ENCODE results near the gene RFPL4AL1. TPM values are rescaled to one million over a fixed set of nuclear protein-coding genes. Genes with fewer than 3 reads are reported as not detected.
A peak's percentile ranks its signal among the peaks of the same experiment; 100 is the strongest.

RFPL4AL1 gene
- total and polyA plus RNA-seq, 2 of the 8 experiments (the other 6 are each of a cell fraction or from before 2014, with no cell fraction given): not detected

- Histone ChIP-seq H3K9ac (replicated peaks in 1 of 4; ENCODE audit: extremely low read depth in 1 of 4, low read depth in 3 of 4, low read length in 3 of 4) (no peak overlapping the region), H3K4ac (replicated peaks; ENCODE audit: insufficient read length, low read depth, low read length) (no peak overlapping the region), H4K20me1 (replicated peaks in 1 of 2; ENCODE audit: control insufficient read depth in 1 of 2, insufficient read depth in 2 of 2, low read length in 2 of 2) (no peaks in the 10 kb centered on the region), H2BK15ac (ENCODE audit: low read length) (no peak overlapping the region), H3K18ac (ENCODE audit: extremely low read depth, low read length) (no peak overlapping the region), H3K14ac (ENCODE audit: insufficient read length) (no peak overlapping the region), H2BK120ac (replicated peaks; ENCODE audit: low read depth, low read length) (no peak overlapping the region), H3K4me2 (ENCODE audit: insufficient read depth in 1 of 2, low read depth in 2 of 2, low read length in 2 of 2) (no peak overlapping the region), H4K8ac (ENCODE audit: extremely low read depth, insufficient read depth, low read length) (no peak overlapping the region), H3K79me2 (ENCODE audit: control insufficient read depth in 1 of 2, insufficient read depth in 2 of 2, low read length in 2 of 2) (no peaks in the 10 kb centered on the region), H3K23ac (ENCODE audit: insufficient read length) (no peak overlapping the region), H4K5ac (ENCODE audit: insufficient read length, low read depth, low read length) (no peak overlapping the region), H2BK12ac (ENCODE audit: low read depth, low read length) (no peak overlapping the region), H2BK20ac (ENCODE audit: low read length) (no peak overlapping the region), H3K79me1 (ENCODE audit: low read depth, low read length) (no peaks in the 10 kb centered on the region), H3K4me3 (ENCODE audit: extremely low read depth in 1 of 4, insufficient read depth in 2 of 4, low read depth in 3 of 4, low read length in 4 of 4) (no peak overlapping the region), H2AFZ (ENCODE audit: low read length) (no peak overlapping the region), H3K27ac (ENCODE audit: low read depth, low read length) (no peak overlapping the region), H2BK5ac (ENCODE audit: low read depth, low read length) (no peak overlapping the region), H4K91ac (replicated peaks; ENCODE audit: insufficient read length, low read length) (no peak overlapping the region), H3K27me3 (replicated peaks in 1 of 4; ENCODE audit: control insufficient read depth in 3 of 4, extremely low read depth in 1 of 4, insufficient read depth in 3 of 4, low read length in 3 of 4) (no peaks in the 10 kb centered on the region), H3K9me3 (ENCODE audit: insufficient read depth in 2 of 2, low read depth in 1 of 2, low read length in 1 of 2) (peaks cover 43 to 60% of the 10 kb centered on the region in 2 experiments), H3K23me2 (ENCODE audit: low read depth, low read length) (no peaks in the 10 kb centered on the region), H2AK5ac (ENCODE audit: low read depth, low read length) (no peak overlapping the region), H3K4me1 (replicated peaks in 1 of 4; ENCODE audit: control insufficient read depth in 3 of 4, insufficient read depth in 4 of 4, low read length in 3 of 4) (no peaks in the 10 kb centered on the region), H3K36me3 (ENCODE audit: control insufficient read depth in 2 of 4, insufficient read depth in 4 of 4, low read length in 3 of 4) (no peaks in the 10 kb centered on the region), H3K56ac (replicated peaks; ENCODE audit: insufficient read length, low read depth, low read length) (no peak overlapping the region)
- 65% methylated on average over 7 of the region's 7 CpGs; no CpG with 5 or more reads in 1 of the 2 experiments for WGBS, 2 experiments (ENCODE audit: extremely low coverage in 1 of 2, insufficient coverage in 1 of 2, insufficient read length in 1 of 2, insufficient replicate concordance in 2 of 2, low coverage in 1 of 2, low lambda C conversion rate in 2 of 2, missing lambda C conversion rate in 1 of 2)
- ChIA-PET POLR2A (ENCODE audit: partially characterized antibody) (no interaction called here), CTCF (ENCODE audit: partially characterized antibody) (no interaction called here)
- TF ChIP-seq BCL11A (IDR thresholded peaks at IDR 0.05; ENCODE audit: low read depth in 2 of 2, low read length in 2 of 2): no peak
- TF ChIP-seq CTCF (IDR thresholded peaks at IDR 0.05; ENCODE audit: control extremely low read depth in 1 of 3, insufficient read depth in 1 of 3, low read depth in 1 of 3, low read length in 3 of 3): peak; percentile 14 to 34 (median 30)
- peak; percentile 33 to 44; a peak in 3 of 4 replicates for TF ChIP-seq RAD21 (IDR thresholded peaks at IDR 0.05 in 1 of 2, conservative IDR thresholded peaks at IDR 0.05 in 1 of 2; ENCODE audit: low read depth in 2 of 2, low read length in 2 of 2)
- DNase-seq (ENCODE audit: low read depth in 1 of 2, low spot score in 2 of 2): peak in 1 of 2 experiments; percentile 40
- no peak for FAIRE-seq
Observed at GRCh38 chr19:55777528-55777927, 8.6 kb downstream of the RFPL4AL1 start.
